ENCODE data around the gene CCDC13.

- TF ChIP-seq ELF4 (IDR thresholded peaks at IDR 0.05) (no peak), SP1 (IDR thresholded peaks at IDR 0.05) (no peak), FOXA1 (IDR thresholded peaks at IDR 0.05) (no peak), BHLHE40 (IDR thresholded peaks at IDR 0.05; ENCODE audit: borderline replicate concordance) (no peak), TARDBP (IDR thresholded peaks at IDR 0.05) (no peak), SUZ12 (IDR thresholded peaks at IDR 0.05) (no peak), ZNF384 (IDR thresholded peaks at IDR 0.05) (no peak), HDGF (IDR thresholded peaks at IDR 0.05; ENCODE audit: borderline replicate concordance) (no peak)
Observed at GRCh38 chr3:42745291-42745745, 27.7 kb downstream of the CCDC13 start.
